Measurements from ENCODE around the gene THYN1. TPM values are rescaled to one million over a fixed set of nuclear protein-coding genes. Genes with fewer than 3 reads are reported as not detected.
"Not testable (repeated sequence)": the region's sequence is repeated elsewhere in the genome, so short reads cannot be mapped to it uniquely, and the experiment has no call there.

Gene THYN1
- total RNA-seq, 1 donor from 2014 or later = 39.4 TPM

DNA sequence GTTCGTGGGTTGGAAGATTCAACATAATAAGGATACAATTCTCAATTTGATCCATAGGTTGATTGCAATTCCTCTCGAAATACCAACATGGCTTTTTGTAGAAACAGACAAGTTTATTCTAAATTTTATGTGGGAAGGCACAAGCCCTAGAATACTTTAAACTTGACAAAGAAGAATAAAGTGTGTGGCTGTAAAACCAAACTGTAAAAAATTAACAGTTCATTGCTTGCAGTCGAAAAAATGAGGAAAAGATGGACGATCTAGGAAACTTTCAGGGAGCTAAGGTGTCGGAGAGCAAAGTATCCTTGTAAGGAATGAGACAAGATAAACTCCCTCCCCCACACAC lies 22.0 kb upstream of the THYN1 start:
- DNase-seq (ENCODE audit: low spot score) = no peak

DNA sequence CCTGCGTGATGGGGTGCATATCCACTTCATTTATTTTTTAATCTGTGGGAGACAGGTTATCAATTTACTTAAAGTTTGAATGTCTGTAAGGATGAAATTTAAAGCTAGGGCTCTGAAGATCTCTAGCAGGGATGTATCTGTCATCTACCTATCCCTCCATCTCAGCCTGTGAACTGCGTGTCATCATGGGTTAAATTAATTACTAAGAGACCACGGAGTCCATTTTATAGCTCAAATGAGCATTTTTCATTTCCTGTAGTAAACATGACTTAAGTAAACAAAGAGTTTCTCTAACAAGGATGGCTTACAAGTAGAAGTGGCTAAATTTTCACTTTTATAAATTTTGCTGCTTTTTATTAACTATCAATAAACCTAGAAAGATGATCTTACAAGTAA lies 20.2 kb upstream of the THYN1 start:
- no peak for DNase-seq (ENCODE audit: low spot score)

DNA sequence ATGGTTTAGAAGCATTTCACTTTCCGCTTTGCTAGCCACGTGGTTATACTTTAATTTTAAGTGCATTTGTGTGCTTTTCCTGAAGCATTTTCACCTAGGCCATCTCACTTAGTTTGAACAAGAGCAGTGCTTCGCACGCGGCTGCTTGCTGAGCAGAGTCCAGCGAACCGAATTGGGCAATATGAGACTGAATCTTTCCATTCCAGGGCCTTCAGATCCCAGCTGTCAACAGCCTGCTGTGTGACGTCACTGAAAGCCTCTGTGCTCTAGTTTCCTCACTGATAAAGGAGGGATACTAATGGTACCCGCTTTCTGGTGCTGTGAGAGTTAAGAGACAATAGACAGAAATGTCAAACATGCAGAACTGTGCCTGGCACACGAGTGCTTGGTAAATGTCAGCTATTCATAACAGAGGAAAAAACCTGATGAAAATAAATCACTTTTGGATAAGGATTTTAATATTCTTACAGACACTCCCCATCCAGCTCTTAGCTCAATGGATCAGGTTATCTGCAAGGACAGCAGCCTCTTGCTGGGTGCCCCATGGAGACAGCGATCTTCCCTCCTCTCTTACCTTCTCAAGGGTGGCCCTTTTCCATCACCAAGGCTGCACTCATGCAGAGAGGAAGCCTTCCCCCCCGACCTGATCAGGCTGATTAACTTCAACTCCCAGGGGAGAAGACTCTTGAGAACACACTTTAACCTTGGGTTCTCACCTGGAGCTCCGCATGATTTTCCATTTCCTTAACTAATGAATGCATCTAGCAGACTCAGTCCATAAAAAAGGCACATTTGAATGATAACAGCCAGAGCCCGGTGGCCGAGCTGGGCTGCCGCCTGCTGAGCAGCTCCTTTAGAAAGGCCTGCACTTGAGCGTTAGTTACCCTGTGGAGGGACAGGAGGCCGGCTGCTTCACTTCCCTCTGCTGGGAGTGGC lies 19.5 kb upstream of the THYN1 start:
- DNase-seq (ENCODE audit: low spot score) = no peak

DNA sequence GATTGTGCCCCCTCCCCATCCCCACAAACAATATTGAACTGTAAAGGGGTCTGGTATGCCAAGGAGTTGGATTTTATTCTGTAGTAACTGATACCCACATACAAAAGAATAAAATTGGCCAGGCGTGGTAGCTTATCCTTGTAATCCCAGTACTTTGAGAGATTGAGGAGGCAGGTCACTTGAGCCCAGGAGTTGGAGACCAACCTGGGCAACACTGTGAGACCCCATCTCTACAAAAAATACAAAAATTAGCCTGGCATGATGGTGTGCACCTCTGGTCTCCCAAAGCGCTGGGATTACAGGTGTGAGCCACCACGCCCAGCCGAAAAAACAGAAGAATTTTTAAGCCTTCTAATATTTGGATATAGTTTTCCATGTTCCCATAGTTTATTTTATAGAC lies 18.8 kb upstream of the THYN1 start:
- no peak for DNase-seq (ENCODE audit: low spot score)

DNA sequence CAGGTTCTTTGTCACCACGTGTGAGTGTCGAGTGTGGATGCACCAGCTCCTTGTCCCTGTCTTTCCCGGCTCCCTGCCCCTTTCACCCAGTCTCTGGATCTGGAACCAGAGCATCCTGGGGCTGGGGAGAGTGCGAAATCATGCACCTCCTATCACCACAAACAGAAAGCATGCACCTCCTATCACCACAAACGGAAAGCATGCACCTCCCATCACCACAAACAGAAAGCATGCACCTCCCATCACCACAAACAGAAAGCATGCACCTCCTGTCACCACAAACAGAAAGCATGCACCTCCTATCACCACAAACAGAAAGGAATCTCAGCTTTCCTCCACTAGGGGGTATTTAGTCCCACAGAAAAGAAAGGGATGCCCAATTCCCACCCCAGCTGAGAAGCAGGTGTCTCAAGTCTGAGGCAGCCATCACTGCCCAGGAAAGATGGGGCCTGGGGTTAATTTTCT lies 17.1 kb upstream of the THYN1 start:
- DNase-seq (ENCODE audit: low spot score) = no peak

DNA sequence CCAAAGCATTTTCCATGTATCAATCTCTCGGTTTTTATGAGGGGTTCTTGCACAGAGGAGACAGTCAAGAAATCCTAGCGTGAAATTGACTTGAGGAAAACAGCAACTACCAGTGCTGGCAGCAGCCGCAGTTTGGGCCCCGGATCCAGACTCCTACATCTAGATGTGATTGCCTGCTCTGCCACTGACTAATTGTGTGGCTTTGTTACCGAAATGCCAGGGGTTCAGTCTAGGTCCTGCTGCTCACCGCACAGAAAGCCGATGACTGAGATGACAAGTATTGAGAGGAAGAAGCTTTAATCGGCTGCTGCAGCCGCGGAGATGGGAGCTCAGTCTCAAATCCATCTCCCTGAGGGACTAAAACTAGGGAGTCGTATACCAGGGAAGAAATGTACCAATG lies 14.8 kb upstream of the THYN1 start:
- no peak for DNase-seq (ENCODE audit: low spot score)

DNA sequence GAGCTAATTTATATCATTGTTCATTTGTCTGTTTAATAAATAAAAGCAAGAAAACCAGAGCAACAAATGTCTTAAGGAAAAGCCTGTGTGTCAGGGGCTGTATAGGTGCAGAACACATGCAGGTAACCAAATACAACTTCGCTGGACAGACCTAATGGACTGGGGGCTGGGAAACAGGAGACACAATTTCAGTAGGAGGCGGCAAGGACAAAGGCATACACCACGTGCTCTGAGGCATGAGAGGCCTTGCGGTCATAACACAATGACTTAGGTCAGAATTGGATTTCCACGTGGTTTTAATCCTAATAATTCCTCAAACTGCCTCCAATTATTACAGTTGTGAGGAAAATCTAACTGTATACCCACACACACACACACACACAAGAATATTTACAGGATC lies 14.3 kb upstream of the THYN1 start:
- DNase-seq (ENCODE audit: low spot score) = no peak

DNA sequence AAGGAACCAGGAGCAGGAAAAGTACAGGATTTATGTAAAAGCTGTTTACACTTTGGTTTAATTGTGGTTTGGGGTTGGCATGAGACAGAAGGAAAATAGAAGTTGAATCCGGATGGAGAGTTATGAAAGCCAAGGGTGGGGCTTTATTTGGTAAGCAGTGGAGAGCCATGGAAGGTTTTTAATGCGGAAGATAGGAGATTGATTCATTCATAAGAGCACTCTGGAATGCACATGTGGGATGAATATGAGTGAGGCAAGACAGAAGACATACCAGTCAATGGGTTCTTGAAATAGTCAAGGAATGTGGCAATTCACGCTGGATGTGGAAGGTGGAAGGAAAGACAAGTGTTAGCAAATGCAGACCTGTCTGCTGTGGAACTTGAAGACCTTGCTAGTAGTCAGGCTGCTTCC lies 13.7 kb upstream of the THYN1 start:
- no peak for DNase-seq (ENCODE audit: low spot score)

DNA sequence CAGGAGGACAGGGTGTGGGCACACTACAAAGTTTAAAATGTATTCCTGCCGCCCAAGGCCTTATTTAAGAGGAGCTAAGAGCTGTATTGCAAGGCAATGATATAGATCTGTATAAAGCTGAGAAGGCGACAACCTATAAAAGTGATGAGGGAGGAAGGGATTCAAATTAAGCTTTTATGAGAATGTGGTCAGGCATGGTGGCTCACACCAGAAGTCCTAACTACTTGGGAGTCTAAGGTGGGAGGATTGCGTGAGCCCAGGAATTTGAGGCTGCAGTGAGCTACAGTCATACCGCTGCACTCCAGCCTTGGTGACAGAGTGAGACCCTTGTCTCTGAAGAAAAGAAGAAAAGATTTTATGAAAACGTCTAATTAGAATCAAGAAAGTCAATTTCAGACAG lies 13.3 kb upstream of the THYN1 start:
- no peak for DNase-seq (ENCODE audit: low spot score)

DNA sequence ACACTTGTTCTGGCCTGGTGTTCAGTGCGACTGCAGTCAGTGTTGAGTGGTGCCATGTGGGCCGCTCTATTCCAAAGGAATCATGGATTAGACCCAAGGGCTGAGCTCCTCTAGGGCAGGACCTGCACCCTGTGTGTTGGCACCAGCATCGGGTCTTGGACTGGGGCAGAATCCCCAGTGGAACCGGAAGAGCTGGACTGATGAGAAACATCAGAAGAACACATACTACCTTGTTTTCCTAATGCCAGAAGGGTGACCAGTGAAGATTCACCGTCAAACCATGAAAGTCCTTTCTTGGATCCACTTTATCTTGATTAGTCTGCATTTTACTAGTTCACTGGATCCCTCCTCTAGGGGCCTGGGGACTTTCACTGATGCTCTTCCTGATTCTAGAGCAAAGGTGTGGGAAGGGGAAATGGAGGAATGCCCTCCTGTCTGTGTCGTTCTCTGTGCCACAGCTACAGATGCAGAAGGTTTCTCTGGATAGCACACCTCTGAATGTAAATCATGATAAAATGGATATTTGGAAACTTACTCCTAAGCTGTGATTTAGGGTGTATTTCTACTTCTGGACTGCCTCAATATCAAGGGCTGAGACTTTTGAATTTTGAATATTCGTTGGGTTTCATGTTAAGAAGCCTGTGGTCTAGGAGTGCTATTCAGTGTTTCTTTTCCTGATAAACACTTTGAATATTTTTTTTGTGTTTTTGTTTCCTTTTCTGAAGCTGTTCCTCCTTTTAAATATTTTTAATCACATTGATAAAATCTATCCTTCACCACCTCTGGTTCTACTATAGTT lies 12.0 kb upstream of the THYN1 start:
- DNase-seq (ENCODE audit: low spot score) = no peak

DNA sequence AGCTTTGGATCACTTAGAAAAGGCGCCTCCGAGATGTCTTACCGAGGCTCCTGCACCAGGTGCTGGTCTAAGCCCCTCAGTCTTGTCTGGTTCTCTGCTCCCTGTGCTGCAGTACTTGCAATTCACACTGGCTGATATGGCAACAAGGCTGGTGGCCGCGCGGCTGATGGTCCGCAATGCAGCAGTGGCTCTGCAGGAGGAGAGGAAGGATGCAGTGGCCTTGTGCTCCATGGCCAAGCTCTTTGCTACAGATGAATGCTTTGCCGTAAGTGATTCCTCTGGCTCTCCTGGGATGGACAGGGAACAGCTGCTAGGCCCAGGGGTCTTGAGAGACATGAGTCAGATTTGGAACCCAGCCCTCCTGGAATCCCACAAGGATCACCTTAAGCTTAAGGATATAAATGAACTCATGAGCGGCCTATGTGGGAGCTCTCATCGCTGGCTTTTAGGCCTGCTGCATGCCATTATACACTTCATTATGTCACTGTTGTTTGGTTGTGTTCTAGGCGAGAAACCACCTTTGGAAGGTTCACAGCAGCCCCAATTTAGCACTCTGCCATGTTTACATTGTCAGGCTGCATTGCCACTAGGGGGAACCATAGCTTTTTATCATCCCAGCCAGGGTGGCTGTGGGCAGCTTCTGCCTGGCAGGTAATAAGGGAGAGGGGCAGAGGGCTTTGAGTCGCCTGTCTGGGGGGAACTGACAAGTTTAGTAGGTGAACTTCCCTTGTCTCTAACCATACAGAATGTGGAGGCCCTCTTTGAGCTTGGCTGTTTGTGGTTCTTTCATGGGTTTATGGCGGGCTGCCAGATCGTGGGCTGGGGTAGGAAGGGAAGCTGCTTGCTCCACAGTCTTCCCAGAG lies 8.7 kb upstream of the THYN1 start:
- DNase-seq (ENCODE audit: low spot score) = no peak

DNA sequence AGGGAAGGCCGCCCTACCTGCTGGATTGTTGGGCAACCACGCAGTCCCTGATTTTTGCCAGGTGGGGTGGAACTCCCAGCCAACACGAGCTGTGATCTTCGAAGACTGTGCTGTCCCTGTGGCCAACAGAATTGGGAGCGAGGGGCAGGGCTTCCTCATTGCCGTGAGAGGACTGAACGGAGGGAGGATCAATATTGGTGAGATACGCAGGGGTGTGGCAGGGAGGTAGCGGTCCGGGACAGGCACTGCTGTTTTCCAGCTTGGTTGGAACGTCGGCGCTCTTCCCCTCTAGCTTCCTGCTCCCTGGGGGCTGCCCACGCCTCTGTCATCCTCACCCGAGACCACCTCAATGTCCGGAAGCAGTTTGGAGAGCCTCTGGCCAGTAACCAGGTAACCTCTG lies 7.8 kb upstream of the THYN1 start:
- DNase-seq (ENCODE audit: low spot score) = no peak

DNA sequence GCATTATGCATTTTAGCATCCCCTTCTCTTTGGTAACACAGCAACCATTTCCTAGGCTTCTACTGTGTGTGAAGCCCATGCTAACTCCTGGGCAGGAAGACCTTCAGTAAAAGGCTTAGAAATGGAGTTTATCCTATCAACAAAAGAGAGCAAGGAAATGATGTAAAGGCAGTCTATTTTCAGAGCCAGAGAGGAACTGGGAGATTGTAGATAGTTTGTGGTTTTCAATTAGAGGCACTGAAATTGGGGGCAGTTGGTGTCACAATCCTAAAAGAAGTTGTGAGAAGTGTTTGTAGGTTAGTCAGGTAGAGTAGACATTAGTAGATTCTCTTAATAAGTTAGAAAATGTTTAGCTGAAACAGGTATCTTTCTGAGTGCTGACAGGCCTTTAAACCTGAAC lies 7.4 kb upstream of the THYN1 start:
- no peak for DNase-seq (ENCODE audit: low spot score)

DNA sequence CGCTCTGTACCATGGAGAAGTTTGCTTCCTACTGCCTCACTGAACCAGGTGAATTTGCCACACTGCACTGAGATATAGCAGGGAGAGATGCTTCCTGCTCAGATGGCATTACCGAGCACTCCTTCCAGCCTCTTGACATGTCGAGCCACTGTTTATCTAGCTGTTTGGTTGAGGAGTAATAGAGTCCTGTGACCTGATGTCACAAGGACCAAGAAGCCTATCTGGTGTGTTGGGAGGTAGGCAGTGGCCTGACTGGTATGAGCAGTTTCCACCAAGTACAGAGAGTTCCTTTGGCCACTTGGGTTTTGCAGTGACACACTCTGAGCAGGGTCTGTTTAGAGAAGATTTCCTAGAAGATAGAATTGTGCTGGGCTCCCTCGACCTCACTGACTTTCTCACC lies 5.4 kb upstream of the THYN1 start:
- DNase-seq (ENCODE audit: low spot score) = no peak

DNA sequence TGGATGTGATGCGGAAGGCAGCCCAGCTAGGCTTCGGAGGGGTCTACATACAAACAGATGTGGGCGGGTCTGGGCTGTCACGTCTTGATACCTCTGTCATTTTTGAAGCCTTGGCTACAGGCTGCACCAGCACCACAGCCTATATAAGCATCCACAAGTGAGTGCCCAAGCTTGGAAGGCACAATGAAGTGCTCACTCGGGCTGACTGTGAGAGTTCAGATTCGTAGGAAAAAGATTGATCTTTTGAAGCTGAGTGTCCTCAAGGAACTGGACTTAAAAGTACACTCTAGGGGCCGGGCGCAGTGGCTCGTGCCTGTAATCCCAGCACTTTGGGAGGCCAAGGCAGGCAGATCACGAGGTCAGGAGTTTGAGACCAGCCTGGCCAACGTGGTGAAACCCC lies 3.9 kb upstream of the THYN1 start:
- DNase-seq (ENCODE audit: low spot score) = no peak

DNA sequence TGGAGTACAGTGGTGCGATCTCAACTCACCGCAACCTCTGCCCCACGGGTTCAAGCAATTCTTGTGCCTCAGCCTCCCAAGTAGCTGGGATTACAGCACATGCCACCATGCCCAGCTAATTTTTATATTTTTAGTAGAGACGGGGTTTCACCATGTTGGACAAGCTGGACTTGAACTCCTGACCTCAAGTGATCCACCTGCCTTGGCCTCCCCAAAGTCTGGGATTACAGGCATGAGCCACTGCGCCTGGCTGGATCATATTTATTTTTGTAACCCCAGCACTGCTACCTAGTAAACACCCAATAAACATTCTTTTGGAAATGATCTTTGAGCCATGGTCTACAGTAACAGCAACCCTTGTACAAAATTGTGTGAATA lies 2.0 kb upstream of the THYN1 start:
- not testable (repeated sequence) for DNase-seq (ENCODE audit: low spot score)

DNA sequence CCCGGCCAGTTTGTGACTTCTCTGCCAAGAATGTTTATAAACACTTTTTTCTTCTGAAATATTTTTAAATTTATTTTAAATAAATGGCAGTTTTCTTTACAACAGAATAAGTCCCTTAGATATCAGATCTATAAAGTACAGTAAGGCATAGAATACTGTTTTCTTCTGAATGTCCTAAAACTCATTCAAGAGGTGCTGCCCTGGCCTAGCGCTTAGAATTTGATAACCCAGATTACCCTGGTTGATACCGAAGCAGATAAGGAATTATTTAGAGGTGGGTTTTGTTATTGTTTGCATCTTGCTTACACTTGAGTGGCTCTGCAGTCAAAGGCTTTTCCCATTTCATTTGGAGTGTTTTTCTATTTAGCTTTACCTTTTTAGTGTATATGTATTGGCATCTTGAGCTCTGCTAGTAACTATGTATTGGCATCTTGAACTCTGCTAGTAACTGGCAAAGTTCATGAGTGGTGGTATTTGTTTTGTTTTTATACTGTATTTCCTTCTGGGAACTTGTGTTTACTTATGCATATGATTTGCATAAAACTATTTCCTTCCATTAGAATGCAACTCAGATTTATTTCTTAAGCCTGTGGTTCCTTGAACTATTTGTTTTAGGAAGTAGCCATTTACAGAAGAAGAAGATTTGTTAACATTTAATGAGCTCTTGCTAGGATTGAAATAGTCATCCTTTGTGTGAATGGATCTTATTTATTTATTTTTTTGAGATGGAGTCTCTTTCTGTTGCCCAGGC lies 1.5 kb upstream of the THYN1 start:
- no peak for DNase-seq (ENCODE audit: low spot score)

DNA sequence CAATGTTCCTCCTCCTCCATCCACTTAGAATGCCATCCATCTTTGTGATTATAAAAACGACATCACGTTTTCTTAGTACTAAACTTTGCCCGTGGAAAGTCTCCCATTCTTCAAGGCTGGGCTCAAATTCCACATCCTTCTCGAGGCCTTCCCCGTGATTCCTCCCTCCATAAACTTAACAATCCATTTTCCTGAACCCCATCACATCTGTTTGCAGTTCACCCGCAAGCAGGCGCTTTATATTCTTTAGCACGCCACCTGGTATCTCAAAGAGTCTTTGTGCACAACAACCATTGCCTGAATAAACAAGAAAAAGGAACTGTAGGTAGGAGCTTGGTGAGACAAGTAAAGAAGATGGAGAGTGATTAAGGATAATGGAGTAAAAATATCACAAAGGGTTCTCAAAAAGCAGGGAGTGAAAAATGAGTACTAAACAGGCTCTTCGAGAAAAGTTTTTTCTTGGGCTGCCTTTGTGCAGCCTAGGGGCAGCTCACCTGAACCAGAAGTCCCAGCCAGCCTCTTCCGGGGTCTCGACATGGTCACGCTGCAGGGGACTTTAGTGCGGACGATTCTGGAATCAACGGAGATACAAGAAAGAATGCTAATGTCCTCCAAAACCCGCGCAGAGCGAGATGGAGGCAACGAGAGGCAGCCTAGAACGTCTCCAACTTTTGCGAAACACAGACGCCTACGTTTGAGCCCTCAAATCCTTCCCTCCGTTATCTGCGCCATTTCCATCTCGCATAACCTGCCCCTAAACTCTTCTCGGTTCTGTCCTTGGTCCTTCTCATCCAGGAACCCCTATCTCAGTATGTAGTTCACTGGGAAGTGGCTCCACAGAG lies 585 bp downstream of the THYN1 start:
- DNase-seq (ENCODE audit: low spot score) = no peak

DNA sequence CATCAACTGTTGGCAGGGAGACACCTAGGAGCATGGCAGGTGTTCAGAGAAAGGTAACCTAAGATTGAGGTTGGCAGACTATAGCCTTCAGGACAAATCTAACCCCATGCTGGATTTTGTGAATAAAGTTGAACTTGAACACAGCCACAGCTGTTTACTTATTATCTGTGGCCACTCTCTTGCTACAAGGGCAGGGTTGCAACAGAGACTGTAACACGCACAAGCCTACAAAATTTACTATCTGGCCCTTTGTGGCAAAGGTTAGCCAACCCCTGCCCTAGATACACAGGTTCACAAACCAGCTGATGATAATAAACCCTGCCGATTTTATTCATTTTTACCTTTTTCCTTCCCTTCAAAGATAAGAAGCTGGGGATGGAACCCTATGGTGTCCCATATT lies 2.5 kb downstream of the THYN1 start:
- DNase-seq (ENCODE audit: low spot score) = no peak

DNA sequence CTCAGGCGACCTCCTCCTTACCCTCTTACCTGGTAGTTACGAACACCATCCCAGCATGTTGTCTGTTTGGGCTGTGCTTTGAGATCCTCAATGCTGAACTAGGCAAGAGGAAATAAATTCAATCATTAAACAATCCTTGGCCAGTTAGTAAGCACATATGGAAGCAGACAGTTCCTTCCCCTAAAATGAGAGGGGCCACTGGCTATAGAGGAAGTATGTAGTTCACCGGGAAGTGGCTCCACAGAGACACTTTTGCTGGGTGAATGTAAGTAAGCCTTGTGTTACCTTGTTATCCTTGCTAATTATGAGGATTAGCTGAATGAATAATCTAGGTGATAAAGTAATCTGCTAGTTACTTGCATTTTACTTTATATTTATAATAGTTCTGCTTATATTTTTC lies 2.9 kb downstream of the THYN1 start:
- DNase-seq (ENCODE audit: low spot score) = no peak
